HG03280 (cell line): Measurements from ENCODE around the gene HNRNPH1.
"Not testable (repeated sequence)": the region's sequence is repeated elsewhere in the genome, so short reads cannot be mapped to it uniquely, and the experiment has no call there.

ENCODE experiments used
- ATAC-seq: cut with Tn5 transposase; IDR thresholded peaks from one replicate; pipeline ENCODE4 v1.9.1; 2021; ENCODE audit warnings: mild to moderate bottlenecking, moderate library complexity; ENCODE audit not compliant: unreplicated experiment

The HNRNPH1 gene, protein sequence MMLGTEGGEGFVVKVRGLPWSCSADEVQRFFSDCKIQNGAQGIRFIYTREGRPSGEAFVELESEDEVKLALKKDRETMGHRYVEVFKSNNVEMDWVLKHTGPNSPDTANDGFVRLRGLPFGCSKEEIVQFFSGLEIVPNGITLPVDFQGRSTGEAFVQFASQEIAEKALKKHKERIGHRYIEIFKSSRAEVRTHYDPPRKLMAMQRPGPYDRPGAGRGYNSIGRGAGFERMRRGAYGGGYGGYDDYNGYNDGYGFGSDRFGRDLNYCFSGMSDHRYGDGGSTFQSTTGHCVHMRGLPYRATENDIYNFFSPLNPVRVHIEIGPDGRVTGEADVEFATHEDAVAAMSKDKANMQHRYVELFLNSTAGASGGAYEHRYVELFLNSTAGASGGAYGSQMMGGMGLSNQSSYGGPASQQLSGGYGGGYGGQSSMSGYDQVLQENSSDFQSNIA

DNA sequence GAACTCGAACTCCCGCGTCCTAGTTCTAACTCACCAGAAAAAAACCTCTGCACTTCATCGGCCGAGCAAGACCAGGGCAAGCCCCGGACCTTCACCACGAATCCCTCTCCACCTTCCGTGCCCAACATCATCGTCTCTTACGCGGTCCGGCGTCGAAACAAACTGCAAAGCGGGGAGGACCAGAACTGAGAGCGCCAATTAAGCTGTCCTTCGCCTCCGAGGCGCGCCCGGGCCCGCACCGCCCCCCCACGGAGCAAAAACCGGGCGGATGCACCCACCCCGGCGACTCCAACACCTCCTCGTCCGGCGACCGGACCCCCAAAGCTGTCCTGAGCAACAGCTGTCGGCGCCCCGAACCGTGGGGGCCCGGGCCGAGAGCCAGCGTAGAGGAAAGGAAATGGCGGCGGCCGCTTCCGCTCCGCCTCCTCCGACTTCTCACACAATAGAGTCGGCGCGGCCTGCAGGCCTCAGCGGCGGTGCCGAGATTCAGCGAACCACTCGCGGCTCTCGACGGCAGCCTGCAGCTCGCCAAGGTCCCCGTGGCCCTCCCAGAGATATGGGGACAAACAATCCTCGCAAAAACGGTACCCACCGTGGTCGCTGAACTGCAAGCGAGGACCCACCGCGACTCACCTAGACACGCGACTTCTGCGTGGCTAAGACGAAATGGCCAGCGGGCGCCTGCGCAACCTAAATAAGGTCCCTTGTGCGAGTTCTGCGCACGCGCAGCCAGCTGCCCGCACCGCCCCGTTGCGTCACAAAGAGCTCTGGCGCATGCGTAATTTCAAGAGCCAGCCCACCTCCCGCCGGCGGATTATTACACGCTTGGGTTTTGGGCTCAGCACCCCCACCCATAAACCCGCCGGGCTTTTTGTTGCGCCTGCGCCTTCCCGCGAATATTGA is at the start of gene HNRNPH1:
HNRNPH1 (minus strand) TSS at position 669 of the 903 bp plus-strand sequence; CDS start at position 131, 538 bp downstream.
- peak; percentile 68 for ATAC-seq

DNA sequence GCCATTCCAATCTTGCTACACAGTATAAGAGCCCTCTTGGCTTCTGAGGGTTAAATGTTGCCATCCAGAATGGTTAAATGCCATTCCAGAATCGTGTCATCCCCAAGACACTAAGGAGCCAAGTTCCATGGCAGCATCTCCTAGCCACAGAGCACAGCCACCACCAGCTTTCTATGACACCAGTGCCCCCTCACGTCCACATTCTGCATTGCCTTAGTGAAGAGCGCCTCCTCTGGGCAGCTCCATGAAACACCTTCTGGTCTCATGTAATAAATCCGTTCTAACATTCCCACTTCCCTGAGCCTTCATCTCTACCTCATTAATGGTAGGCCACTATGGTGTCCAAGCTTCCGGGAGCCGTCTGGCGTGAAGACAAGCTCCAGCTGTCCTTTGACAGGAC is 44.9 kb upstream of the HNRNPH1 start:
- ATAC-seq: no peak

DNA sequence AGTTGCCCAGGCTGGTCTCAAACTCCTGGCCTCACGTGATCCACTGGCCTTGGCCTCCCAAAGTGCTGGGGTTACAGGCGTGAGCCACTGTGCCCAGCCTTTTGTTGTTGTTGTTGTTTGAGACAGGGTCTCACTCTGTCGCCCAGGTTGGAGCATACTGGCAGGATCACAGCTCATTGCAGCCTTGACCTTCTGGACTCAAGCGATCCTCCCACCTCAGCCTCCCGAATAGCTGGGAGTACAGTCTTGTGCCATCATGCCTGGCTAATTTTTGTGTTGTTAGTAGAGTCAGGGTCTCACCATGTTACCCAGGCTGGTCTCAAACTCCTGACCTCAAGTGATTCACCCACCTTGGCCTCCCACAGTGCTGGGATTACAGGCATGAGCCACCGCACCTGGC is 38.2 kb upstream of the HNRNPH1 start:
- not testable (repeated sequence) for ATAC-seq

DNA sequence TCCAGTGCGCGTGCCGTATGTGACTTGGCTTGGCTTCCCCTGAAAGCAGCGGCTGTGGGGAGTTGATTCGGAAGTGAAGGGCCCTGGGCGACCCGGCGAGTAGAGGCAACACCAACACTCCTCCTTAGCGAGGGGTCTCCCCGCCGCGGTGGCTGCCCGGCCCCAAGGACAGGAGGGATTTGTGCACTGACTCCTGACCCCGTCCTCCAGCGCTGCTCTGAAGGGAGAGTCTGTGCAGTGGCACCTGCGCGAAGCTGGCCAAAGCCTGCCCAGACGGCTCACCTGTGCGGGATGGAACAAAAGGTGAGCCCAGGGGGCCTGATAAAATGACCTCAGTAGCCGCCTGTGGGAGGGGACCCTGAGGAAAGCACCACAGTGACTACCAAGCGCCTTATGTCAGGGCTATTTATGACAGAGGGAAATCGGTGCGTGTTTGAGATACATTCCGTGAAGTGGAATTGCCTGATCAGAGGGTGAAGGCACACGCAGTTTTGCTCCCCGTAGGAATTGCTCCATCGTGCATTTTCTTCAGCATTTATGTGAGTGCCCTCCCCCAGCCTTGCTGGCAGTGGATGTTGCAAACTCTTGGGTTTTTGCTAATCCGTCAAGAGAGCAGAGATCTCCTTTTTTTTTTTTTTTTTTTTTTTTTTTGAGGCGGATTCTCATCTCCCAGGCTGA is 34.8 kb upstream of the HNRNPH1 start:
- ATAC-seq: peak; percentile 57

DNA sequence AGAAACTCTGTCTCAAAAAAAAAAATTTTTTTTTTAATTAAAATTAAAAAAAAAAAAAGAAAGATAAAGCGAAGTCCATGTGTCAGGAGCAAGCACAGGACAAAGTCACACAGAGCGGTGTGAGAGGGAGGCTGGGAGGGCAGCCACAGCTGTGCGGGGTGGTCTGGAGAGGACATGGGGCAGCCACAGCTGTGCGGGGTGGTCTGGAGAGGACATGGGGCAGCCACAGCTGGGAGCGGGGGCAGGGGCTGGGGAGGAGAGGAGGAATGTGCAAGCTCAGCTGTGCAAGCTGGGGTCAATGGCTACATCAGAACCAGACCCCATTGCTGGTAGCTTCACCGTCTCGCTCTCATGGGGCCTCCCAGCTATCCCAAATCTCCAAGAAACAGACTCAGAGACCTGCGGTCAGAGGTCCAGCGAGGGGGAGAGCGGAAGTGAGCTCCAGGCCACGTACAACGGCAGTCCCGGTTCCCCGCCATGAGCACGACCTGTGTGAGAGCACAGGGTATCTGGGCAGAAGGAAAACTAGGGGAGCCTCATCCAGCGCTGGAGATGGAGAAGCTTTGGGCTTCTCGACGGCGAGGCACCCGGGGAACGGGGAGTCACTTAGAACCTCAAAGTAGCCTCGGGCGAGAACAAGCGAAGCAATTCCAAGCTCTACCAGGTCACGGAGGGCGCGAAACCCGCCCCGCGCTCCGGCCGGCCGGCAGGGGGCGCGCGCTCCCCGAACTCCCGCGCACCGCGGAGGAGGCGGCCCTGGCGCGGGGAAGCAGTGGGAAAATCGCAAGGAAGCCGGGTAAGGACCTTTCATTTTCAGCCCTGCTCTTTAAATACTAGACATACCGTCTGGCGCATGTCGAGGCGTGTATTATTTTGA is 34.1 kb upstream of the HNRNPH1 start:
- peak; percentile 83 for ATAC-seq

DNA sequence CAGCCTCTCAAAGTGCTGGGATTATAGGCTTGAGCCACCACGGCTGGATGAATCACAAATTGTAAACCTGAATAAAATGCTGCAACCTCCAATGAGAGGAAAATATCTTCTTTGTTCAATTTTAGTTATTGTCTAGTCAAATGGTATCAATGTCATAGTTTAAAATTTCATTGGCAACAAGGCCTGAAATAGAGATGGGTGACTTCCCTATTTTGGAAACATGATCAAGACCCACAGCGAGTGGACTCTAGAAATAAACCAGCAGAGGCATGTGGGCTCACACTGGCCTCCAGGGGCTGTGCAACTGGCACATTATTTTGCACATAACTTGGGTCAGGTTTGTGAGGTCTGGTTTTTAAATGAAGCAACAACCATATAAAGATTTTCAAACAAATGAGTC is 29.7 kb upstream of the HNRNPH1 start:
- ATAC-seq: not testable (repeated sequence)

DNA sequence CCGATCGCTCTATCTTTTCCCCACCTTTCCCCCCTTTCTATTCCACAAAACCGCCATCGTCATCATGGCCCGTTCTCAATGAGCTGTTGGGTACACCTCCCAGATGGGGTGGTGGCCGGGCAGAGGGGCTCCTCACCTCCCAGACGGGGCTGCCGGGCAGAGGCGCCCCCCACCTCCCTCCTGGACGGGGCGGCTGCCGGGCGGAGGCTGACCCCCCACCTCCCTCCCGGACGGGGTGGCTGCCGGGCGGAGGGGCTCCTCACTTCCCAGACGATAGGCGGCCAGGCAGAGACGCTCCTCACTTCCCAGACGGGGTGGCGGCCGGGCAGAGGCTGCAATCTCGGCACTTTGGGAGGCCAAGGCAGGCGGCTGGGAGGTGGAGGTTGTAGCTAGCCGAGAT is 26.8 kb upstream of the HNRNPH1 start:
- ATAC-seq: not testable (repeated sequence)

DNA sequence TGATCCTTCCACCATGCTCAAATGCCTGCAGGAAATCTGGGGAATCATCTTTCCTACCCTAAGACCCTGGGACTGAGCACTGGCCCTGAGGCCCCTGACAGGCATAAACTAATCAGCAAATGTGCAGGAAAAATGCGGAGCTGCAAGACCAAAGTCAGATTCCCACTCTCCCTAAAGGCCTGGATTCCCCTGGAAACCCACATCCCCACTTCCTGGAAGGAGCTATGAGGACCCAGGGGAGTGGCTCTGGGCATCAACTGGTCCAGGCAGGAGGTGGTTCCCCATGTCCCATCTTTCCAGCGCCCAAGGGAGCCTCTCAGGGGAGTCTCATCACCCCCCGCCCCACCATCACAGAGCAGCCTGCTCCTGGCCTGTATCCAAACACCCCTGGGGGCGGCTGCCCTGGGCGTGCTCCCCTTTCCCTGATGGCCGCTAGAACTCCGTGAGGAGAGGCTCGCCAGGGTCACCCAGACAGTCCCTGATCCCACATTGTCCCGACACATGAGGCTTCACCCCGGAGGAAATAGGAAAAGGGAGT is 25.8 kb upstream of the HNRNPH1 start:
- not testable (repeated sequence) for ATAC-seq

DNA sequence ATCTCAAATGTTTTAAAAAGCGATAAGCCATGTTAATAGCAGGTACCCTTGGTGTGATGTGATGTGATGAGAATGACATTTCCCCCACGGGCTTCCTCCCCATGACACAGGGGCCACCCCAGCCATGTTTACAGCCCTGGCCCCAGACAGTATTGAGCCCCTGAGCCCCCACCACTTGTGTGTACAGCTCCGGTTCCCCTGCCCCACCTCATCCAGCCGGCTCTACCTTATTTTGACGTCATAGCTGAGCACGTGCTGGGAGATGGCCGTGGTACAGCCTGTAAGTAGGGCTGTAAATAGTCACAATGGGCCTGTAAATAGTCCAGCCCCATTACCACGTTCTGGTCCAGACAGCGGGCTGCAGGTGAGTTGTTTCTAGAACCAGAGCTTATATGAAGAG is 24.9 kb upstream of the HNRNPH1 start:
- no peak for ATAC-seq

DNA sequence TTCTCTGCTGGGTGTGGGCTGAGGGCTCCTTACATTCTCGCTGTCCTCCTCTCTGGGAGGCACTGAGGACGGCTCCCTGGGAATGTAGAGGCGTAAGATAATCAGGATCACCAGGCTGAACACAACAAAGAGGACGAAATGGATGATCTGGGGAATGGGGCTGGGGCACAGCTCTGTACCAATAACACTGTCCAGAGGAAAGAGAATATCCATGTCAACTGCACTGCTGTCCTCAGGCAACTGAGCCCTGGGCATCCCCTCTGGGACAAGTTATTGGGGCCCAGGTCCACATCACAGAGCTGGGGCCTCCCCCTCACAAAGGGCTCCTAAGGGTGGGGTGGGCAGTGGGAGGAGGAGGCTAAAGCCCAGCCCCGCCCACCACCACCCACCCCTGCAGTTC is 21.3 kb upstream of the HNRNPH1 start:
- ATAC-seq: not testable (repeated sequence)

DNA sequence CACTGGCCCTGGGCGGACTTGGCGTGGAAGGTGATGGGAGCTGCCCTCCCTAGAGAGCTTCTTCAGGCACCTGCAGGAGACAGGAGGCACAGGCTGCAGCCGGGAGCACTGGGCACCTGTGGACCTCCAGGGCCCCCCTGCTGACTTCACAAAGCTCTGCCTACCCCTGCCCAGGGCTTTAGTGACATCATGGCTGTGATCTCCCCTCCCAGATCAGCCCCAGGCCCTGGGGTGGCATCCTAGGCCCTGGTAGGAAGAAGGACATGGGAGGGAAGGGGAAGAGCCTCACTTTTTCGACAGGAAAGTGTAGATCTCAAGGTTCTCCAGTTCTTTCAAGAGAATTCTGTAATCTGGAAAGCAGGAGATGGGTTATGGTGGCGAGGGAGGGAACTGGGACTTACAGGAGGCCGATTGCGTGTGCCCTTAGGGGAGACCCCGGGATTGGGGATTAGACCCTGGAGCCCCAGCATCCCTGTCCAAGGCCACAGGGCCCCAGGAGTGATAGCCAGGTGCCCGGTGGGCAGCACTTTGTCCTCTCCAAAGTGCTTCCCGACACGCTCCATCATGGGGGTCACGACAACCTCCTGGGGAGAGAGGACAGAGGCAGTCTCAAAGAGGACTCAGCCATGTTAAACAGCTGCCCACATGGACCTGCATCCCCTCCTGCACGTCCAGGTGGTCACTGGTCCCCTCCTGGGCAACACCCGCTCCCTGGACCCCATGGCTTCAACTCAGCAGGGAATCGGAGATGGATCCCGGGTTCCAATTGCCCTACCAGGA is 19.9 kb upstream of the HNRNPH1 start:
- ATAC-seq: not testable (repeated sequence)

DNA sequence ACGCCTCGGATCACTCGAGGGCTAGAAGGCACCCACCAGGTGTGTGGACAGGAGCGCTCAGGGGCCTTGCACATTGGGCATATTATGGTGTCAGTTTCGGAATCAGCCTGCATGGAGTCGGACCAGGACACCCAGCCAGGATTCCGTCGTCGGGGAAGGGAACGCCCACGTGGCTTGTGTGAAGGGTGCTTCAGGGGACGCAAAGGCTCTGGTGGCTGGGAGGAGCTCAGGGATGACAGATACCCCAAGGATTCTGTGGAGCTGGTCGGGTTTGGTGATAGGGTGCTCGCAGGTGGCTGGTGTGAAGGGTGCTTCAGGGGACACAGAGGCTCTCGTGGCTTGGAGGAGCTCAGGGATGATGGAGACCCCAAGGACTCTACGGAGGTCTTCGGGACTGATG is 19.2 kb upstream of the HNRNPH1 start:
- not testable (repeated sequence) for ATAC-seq

DNA sequence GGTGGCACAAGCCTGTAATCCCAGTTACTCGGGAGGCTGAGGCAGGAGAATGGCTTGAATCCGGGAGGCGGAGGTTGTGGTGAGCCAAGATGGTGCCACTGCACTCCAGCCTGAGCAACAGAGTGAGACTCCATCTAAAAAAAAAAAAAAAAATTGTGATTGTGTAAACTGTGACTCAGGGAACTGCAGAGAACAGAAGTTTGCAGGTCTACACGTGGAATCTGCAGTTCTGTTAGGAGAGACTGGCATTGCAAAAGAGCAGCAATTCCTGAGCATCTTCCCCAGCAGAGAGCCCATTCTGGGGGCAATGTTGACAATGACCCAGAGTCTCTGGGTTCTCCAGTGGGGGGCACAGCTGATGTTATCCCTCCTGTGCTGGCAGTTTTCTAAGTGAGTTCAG is 18.3 kb upstream of the HNRNPH1 start:
- ATAC-seq: not testable (repeated sequence)

DNA sequence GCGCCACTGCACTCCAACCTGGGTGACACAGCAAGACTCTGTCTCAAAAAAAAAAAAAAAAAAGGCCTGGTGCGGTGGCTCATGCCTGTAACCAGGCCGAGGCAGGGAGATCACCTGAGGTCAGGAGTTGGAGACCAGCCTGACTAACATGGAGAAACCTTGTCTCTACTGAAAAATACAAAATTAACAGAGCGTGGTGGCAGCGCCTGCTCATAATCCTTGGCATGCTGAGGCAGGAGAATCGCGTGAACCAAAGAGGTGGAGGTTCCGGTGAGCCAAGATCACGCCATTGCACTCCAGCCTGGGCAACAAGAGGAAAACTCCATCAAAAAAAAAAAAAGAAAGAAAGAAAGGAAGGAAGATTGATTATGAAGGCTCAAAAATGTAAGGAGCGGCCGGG is 15.8 kb upstream of the HNRNPH1 start:
- not testable (repeated sequence) for ATAC-seq

DNA sequence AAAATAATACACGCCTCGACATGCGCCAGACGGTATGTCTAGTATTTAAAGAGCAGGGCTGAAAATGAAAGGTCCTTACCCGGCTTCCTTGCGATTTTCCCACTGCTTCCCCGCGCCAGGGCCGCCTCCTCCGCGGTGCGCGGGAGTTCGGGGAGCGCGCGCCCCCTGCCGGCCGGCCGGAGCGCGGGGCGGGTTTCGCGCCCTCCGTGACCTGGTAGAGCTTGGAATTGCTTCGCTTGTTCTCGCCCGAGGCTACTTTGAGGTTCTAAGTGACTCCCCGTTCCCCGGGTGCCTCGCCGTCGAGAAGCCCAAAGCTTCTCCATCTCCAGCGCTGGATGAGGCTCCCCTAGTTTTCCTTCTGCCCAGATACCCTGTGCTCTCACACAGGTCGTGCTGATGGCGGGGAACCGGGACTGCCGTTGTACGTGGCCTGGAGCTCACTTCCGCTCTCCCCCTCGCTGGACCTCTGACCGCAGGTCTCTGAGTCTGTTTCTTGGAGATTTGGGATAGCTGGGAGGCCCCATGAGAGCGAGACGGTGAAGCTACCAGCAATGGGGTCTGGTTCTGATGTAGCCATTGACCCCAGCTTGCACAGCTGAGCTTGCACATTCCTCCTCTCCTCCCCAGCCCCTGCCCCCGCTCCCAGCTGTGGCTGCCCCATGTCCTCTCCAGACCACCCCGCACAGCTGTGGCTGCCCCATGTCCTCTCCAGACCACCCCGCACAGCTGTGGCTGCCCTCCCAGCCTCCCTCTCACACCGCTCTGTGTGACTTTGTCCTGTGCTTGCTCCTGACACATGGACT is 11.1 kb upstream of the HNRNPH1 start:
- peak; percentile 86 for ATAC-seq

DNA sequence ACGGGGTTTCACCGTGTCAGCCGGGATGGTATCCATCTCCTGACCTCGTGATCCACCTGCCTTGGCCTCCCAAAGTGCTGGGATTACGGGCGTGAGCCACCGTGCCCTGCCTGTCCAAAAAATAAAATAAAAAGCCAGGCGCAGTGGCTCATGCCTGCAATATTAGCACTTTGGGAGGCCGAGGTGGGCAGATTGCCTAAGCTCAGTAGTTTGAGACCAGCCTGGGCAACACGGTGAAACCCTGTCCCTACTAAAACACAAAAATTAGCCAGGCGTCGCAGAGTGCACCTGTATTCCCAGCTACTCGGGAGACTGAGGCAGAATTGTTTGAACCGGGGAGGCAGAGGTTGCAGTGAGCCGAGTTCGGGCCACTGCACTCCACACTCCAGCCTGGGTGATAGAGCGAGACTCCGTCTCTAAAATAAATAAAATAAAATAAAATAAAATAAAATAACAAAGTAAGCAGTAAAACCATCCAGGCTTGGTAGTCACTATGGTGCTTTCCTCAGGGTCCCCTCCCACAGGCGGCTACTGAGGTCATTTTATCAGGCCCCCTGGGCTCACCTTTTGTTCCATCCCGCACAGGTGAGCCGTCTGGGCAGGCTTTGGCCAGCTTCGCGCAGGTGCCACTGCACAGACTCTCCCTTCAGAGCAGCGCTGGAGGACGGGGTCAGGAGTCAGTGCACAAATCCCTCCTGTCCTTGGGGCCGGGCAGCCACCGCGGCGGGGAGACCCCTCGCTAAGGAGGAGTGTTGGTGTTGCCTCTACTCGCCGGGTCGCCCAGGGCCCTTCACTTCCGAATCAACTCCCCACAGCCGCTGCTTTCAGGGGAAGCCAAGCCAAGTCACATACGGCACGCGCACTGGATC is 10.3 kb upstream of the HNRNPH1 start:
- peak; percentile 67 for ATAC-seq

DNA sequence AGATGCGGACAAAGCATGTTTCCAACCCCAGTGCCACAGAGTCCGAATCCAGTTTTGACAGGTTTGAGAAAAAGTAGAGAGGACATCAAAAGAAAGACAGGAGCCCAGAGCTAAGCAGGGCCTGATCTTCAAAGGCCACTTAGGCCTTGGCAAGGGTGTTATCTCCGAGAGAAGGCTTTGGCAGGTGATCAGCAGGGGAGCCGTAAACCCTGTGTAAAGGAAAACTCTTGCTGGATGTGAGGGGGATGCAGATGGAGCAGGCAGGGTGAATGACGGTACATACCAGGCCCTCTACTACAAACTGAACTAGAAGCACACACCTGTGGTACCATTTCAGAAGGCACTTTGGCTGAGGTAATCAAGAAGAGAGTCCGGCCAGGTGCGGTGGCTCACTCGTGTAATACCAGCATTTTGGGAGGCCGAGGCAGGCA is 1.4 kb upstream of the HNRNPH1 start:
- ATAC-seq: no peak
